Gastroesophageal sphincter (tissue), 4 donors: ENCODE measurements around the gene SLC19A3. TPM values are rescaled to one million over a fixed set of nuclear protein-coding genes. Genes with fewer than 3 reads are reported as not detected.

Experiments
- ATAC-seq: fragments of 150-250 bp; one replicate; pipeline ENCODE4 v1.9.1; 2016; ENCODE audit warnings: mild to moderate bottlenecking, moderate library complexity
- H3K27ac ChIP-seq, 4 donors: fragments of 200-600 bp; sonication (generic) in 3 of 4; 1 replicate in 3 of 4; 2 replicates in 1 of 4; pipeline ENCODE4 v1.5.1; 2016 to 2019
- H3K27me3 ChIP-seq: fragments of 200-600 bp; sonication (generic); one replicate; pipeline ENCODE4 v1.5.1; 2019
- H3K36me3 ChIP-seq, 2 donors: fragments of 200-600 bp; sonication (generic); one replicate each; pipeline ENCODE4 v1.5.1; 2019; ENCODE audit warnings: control low read depth in 1 of 2
- H3K4me1 ChIP-seq, 3 donors: fragments of 200-600 bp; sonication (generic); 1 replicate in 2 of 3; 2 replicates in 1 of 3; pipeline ENCODE4 v1.5.1; 2016 to 2019; ENCODE audit warnings: control low read depth in 2 of 3
- H3K4me3 ChIP-seq, 2 donors: fragments of 200-600 bp; sonication (generic); one replicate each; pipeline ENCODE4 v1.5.1; 2019; ENCODE audit warnings: mild to moderate bottlenecking in 1 of 2, moderate library complexity in 1 of 2
- H3K9me3 ChIP-seq, 3 donors: fragments of 200-600 bp; sonication (generic); one replicate each; pipeline ENCODE4 v1.5.1; 2017 to 2019; ENCODE audit warnings: control low read depth in 2 of 3
- CTCF ChIP-seq, 4 experiments: fragments of 200-600 bp in 2 of 4; fragments of 450-650 bp in 2 of 4; sonication (generic) in 1 of 4; IDR thresholded peaks; one replicate each; pipeline ENCODE4 v1.5.1; 2017 to 2019; ENCODE audit warnings: antibody characterized with exemption in 4 of 4, mild to moderate bottlenecking in 2 of 4, moderate library complexity in 2 of 4
- EP300 ChIP-seq: sonication (generic); formaldehyde crosslinking; IDR thresholded peaks from one replicate; pipeline ENCODE4 v1.6.1; 2017; ENCODE audit warnings: antibody characterized with exemption, mild to moderate bottlenecking
- POLR2A ChIP-seq, 2 donors: fragments of 450-650 bp; IDR thresholded peaks; one replicate each; pipeline ENCODE4 v1.6.1; 2017; ENCODE audit warnings: antibody characterized with exemption in 2 of 2, mild to moderate bottlenecking in 2 of 2, moderate library complexity in 1 of 2
- POLR2AphosphoS5 ChIP-seq: sonication (generic); formaldehyde crosslinking; IDR thresholded peaks from one replicate; pipeline ENCODE4 v1.6.1; 2017; ENCODE audit warnings: antibody characterized with exemption
- WGBS, 2 donors: methylation state at CpG; one replicate each; pipeline ENCODE4 v1.1.5; 2018; ENCODE audit warnings: low coverage in 1 of 2; 5-methylcytosine and 5-hydroxymethylcytosine counted together
- small RNA-seq, 4 donors: library from RNA; depleted of rRNA; stranded (forward); fragments of <200 nt; gene quantifications; one replicate each; pipeline ENCODE3, GENCODE V24; 2016
- total RNA-seq, 4 donors: library from RNA; depleted of rRNA; stranded (reverse); fragments of >200 nt; gene quantifications; one replicate each; pipeline ENCODE4 v1.1.0, GENCODE V29; 2016

Gene SLC19A3
- total RNA-seq, 4 donors from 2014 or later, result 0.69 to 3.5 (median 1.8) TPM; not detected in 1

- ATAC-seq, result no peak
- Histone ChIP-seq H3K4me3 (no peak overlapping the region), H3K27ac (no peak overlapping the region), H3K4me1 (no peaks in the 10 kb centered on the region), H3K27me3 (no peaks in the 10 kb centered on the region), H3K9me3 (no peaks in the 10 kb centered on the region), H3K36me3 (no peaks in the 10 kb centered on the region)
- no peak for TF ChIP-seq CTCF (IDR thresholded peaks at IDR 0.05)
- no peak for TF ChIP-seq POLR2AphosphoS5
- TF ChIP-seq EP300, result no peak
- TF ChIP-seq POLR2A (IDR thresholded peaks at IDR 0.05), result no peak
- 33 to 42% methylated on average over 3 of the region's 3 CpGs for WGBS, 2 donors
These were observed 83.6 kb downstream of the SLC19A3 start for GRCh38 chr2:227634201-227634600.

Small RNAs within 50 kb of the gene (small RNA-seq; reads per million reads assigned to genes)
- 0 reads per million in 4 donors for gene RNA5SP121

Other genes with a start within 250 kb of the SLC19A3 start
- gene AGFG1, start 245.9 kb downstream of the SLC19A3 start, total RNA-seq, result 10 to 100 TPM; 26.0 to 73.1 (median 53.0) TPM
- not detected for gene SCYGR2, start 119.1 kb downstream of the SLC19A3 start, total RNA-seq
- gene SCYGR3, start 103.2 kb downstream of the SLC19A3 start, total RNA-seq, result not detected
- under 1 TPM in 1 of 4 donors, not detected in 3; 0.62 TPM for gene SCYGR4, start 100.5 kb downstream of the SLC19A3 start, total RNA-seq
- gene SCYGR5, start 51.2 kb downstream of the SLC19A3 start, total RNA-seq, result not detected
- not detected for gene SCYGR6, start 6.7 kb upstream of the SLC19A3 start, total RNA-seq
- gene SCYGR7, start 10.3 kb upstream of the SLC19A3 start, total RNA-seq, result not detected
- gene SCYGR8, start 27.9 kb upstream of the SLC19A3 start, total RNA-seq, result not detected
- gene CCL20, start 95.8 kb upstream of the SLC19A3 start, total RNA-seq, result 1 to 10 TPM in 1 of 4 donors, not detected in 3; 3.1 TPM
- gene DAW1, start 153.6 kb upstream of the SLC19A3 start, total RNA-seq, result not detected